ENCODE measurements around the gene MAP3K5.
"Not testable (repeated sequence)": the region's sequence is repeated elsewhere in the genome, so short reads cannot be mapped to it uniquely, and the experiment has no call there.

MAP3K5 gene

DNA sequence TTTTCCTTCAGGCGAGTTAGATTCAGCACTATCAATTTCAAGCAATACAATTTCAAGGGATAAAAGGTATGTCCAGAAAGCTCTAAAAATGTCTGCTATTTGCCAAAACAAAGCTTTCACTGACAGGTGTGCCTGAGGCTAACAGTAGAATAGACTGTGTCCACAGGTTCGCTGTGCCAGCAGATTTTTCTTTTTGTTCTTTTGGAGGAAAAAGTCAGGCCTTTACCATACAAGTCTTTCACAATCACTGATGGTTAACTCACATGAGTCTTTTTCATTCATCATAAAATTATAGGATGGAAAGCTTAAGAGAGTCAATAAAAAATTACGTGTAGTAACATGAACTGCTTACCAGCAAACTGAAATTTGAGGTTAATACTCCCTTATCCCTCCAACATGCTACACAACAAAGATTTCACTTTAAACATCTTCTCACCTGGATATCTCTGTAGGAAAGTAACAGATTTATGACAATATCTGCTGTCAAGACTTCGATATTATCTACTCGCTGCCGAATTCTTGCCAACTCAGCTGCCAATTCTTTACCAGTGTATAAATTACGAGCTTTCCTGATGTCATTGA lies 95.4 kb downstream of the MAP3K5 start:
- in situ Hi-C loops (cut with MboI; ENCODE audit: low pct_unique_long_range_greater_than_20kb, low sequenced_read_pairs, unreplicated experiment): no loop called here
- no peak for DNase-seq (ENCODE audit: low spot score)

DNA sequence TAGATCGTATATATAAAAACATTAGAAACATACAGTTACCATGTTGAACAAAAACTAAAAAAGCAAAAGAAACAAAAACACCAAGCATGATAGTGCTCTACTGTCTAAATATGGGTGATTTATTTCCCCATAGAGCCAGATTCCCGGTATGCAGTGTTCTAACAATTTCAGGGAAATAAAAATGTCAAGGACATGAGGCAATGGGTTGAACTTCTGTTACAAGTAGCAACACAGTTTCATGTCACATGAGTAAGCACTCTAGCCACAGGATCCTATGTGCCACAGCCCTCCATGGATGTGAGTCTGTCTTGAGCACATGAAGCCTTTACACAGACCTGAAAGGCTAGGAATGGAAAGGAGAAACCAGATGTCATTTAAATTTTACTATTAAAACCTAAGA lies 96.0 kb downstream of the MAP3K5 start:
- TF ChIP-seq, protein P1, sequence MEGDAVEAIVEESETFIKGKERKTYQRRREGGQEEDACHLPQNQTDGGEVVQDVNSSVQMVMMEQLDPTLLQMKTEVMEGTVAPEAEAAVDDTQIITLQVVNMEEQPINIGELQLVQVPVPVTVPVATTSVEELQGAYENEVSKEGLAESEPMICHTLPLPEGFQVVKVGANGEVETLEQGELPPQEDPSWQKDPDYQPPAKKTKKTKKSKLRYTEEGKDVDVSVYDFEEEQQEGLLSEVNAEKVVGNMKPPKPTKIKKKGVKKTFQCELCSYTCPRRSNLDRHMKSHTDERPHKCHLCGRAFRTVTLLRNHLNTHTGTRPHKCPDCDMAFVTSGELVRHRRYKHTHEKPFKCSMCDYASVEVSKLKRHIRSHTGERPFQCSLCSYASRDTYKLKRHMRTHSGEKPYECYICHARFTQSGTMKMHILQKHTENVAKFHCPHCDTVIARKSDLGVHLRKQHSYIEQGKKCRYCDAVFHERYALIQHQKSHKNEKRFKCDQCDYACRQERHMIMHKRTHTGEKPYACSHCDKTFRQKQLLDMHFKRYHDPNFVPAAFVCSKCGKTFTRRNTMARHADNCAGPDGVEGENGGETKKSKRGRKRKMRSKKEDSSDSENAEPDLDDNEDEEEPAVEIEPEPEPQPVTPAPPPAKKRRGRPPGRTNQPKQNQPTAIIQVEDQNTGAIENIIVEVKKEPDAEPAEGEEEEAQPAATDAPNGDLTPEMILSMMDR (IDR thresholded peaks at IDR 0.05; ENCODE audit: extremely low read depth, insufficient read depth, missing control alignments): no peak
- DNase-seq (ENCODE audit: low spot score): no peak
- in situ Hi-C loops (cut with MboI; ENCODE audit: low pct_unique_long_range_greater_than_20kb, low sequenced_read_pairs, unreplicated experiment): no loop called here

More for the DNA sequence above, 95.4 kb downstream of the MAP3K5 start:
- TF ChIP-seq, protein P1 (IDR thresholded peaks at IDR 0.05; ENCODE audit: extremely low read depth, insufficient read depth, missing control alignments): no peak

DNA sequence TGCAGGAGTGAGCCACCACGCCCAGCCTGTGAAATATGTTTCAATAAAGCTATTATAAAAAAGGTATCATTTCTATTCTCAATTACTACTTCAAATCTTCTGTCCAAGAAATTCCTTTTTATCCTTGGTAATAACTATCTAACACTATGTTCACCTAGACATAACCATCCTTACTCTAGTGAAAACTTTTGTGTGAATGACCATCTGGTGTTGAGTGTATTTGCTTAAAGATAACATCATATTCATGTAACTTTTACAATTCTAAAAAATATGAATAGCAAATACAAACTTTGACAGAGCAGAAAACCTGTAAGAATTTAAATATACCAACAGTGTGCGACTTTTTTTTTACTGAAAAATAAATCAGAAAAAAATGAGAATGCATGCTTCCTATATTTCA lies 96.9 kb downstream of the MAP3K5 start:
- in situ Hi-C loops (cut with MboI; ENCODE audit: low pct_unique_long_range_greater_than_20kb, low sequenced_read_pairs, unreplicated experiment): no loop called here
- TF ChIP-seq, protein P1 (IDR thresholded peaks at IDR 0.05; ENCODE audit: extremely low read depth, insufficient read depth, missing control alignments): no peak
- DNase-seq (ENCODE audit: low spot score): no peak

DNA sequence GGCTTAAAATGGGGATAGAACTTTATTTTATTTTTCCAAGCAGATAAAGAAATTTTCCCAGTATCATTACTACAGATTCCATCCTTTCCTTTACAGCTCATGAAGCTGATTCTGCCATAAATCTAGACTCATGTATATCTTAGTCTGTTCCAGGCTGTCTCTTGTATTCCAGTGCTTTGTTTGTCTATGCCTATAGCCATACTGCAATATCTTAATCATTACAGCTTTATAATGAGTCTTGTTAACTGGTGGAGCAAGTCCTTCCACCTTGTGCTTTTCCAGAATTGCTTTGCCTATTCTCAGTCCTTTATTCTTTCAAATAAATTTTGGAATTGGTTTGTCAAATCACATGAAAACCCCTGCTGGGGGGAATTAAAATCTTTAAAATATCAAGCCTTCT lies 99.2 kb downstream of the MAP3K5 start:
- in situ Hi-C loops (cut with MboI; ENCODE audit: low pct_unique_long_range_greater_than_20kb, low sequenced_read_pairs, unreplicated experiment): no loop called here
- DNase-seq (ENCODE audit: low spot score): no peak
- TF ChIP-seq, protein P1 (IDR thresholded peaks at IDR 0.05; ENCODE audit: extremely low read depth, insufficient read depth, missing control alignments): no peak

DNA sequence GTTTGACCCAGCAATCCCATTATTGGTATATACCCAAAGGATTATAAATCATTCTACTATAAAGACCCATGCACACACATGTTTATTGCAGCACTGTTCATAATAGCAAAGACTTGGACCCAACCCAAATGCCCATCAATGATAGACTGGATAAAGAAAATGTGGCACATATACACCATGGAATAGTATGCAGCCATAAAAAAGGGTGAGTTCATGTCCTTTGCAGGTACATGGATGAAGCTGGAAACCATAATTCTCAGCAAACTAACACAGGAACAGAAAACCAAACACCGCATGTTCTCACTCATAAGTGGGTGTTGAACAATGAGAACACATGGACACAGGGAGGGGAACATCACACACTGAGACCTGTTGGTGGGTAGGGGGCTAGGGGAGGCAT lies 104.4 kb downstream of the MAP3K5 start:
- DNase-seq (ENCODE audit: low spot score); in situ Hi-C loops (cut with MboI; ENCODE audit: low pct_unique_long_range_greater_than_20kb, low sequenced_read_pairs, unreplicated experiment): not testable (repeated sequence)

DNA sequence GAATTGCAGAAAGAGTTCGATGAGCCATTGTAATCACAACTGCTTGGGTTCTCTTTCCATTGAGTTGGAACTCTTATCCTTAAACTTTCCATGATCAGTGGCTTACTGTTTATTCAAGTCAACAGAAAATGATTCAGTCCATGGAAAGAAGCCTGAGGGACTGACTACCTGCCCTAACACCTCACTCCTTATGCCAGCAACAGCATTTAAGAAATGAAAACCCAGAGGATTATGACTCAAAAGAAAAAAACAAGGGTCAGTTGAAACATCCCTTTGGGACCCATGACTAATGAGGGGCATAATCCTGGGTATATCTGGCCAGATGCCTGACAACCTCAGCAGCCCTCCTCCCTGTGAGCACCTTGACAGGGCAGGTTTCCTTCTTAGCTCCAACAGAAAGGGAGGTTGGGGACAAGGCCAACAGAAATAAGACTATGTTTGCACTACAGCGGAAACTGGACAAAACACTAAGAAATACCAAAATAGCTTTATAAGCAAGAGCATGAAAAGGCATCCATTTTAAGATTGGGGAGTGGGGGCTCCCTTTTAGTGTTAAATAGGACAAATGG lies 106.7 kb downstream of the MAP3K5 start:
- no peak for DNase-seq (ENCODE audit: low spot score)
- TF ChIP-seq, protein P1 (IDR thresholded peaks at IDR 0.05; ENCODE audit: extremely low read depth, insufficient read depth, missing control alignments): no peak
- in situ Hi-C loops (cut with MboI; ENCODE audit: low pct_unique_long_range_greater_than_20kb, low sequenced_read_pairs, unreplicated experiment): no loop called here

DNA sequence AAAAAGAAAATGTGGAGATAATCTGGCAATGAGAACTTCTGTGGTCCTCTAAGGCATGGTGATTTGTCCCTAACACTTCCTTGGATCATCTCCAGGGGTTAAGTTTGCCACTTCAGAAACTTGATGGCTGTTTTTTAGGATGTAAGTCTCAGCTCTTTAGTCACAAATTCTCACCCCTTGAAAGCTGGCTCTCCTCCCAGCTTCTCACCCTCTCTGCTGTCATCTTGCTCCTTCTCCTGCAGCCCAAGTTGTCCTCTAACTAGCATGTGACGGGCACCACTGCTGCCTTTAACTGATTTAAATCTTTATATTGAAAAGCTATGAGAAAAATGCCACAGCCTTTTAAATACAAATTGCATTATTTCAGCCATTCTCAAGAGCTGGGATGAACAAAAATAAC lies 107.8 kb downstream of the MAP3K5 start:
- TF ChIP-seq, protein P1 (IDR thresholded peaks at IDR 0.05; ENCODE audit: extremely low read depth, insufficient read depth, missing control alignments): no peak
- in situ Hi-C loops (cut with MboI; ENCODE audit: low pct_unique_long_range_greater_than_20kb, low sequenced_read_pairs, unreplicated experiment): no loop called here
- DNase-seq (ENCODE audit: low spot score): no peak
